A673 (cell line): Measurements from ENCODE around the gene ADCY5. TPM values are rescaled to one million over a fixed set of nuclear protein-coding genes. Genes with fewer than 3 reads are reported as not detected.

Source experiments
- BruUV-seq: library from RNA; stranded (reverse); fragments of 400-500 nt; replicated peaks from 2 replicates; lab custom pipeline; 2021; lab: Mats Ljungman, UMichigan
- CTCF ChIA-PET: fragments of 300-600 bp; sonication (Branson Sonifier 250); formaldehyde crosslinking; loops from one replicate; lab custom pipeline; 2022; ENCODE audit warnings: antibody characterized with exemption; lab: Charles Lee
- POLR2A ChIA-PET: fragments of 300-600 bp; sonication (Branson Sonifier 250); formaldehyde crosslinking; loops from one replicate; lab custom pipeline; 2022; ENCODE audit warnings: antibody characterized with exemption; ENCODE audit not compliant: low non-redundant PET; lab: Charles Lee
- DNase-seq: peaks from one replicate; pipeline ENCODE4 v3.0.0-alpha.2; 2015; ENCODE audit warnings: low spot score
- H3K27ac ChIP-seq: fragments of 200-600 bp; sonication (generic); 2 replicates; pipeline ENCODE4 v1.5.1; 2016; ENCODE audit warnings: mixed run types, low read depth, mild to moderate bottlenecking, mixed read lengths, antibody characterized with exemption, low read length; ENCODE audit not compliant: poor library complexity, severe bottlenecking
- H3K27me3 ChIP-seq: fragments of 200-600 bp; sonication (generic); replicated peaks from 2 replicates; pipeline ENCODE4 v1.6.1; 2017; ENCODE audit warnings: mixed run types, low read depth, mild to moderate bottlenecking, mixed read lengths, antibody characterized with exemption, low read length; ENCODE audit not compliant: insufficient read depth, poor library complexity
- H3K36me3 ChIP-seq: fragments of 200-600 bp; sonication (generic); 2 replicates; pipeline ENCODE4 v1.6.1; 2016; ENCODE audit warnings: mixed run types, mild to moderate bottlenecking, mixed read lengths, antibody characterized with exemption, low read length; ENCODE audit not compliant: insufficient read depth, poor library complexity, severe bottlenecking
- H3K4me1 ChIP-seq: fragments of 200-600 bp; sonication (generic); 2 replicates; pipeline ENCODE4 v1.6.1; 2017; ENCODE audit warnings: mixed run types, mild to moderate bottlenecking, mixed read lengths, antibody characterized with exemption, low read length; ENCODE audit not compliant: insufficient read depth, poor library complexity, severe bottlenecking
- H3K4me3 ChIP-seq: fragments of 200-600 bp; sonication (generic); 2 replicates; pipeline ENCODE4 v1.5.1; 2016; ENCODE audit warnings: low read depth, mixed run types, mild to moderate bottlenecking, mixed read lengths, low read length; ENCODE audit not compliant: poor library complexity, severe bottlenecking
- H3K9me3 ChIP-seq: fragments of 200-600 bp; sonication (generic); 2 replicates; pipeline ENCODE4 v1.6.1; 2016; ENCODE audit warnings: mixed run types, low read depth, mild to moderate bottlenecking, mixed read lengths, antibody characterized with exemption, low read length; ENCODE audit not compliant: poor library complexity, severe bottlenecking
- CTCF ChIP-seq: fragments of 300-800, 200-600 bp; sonication (generic); conservative IDR thresholded peaks from 2 replicates; pipeline ENCODE4 v1.5.1; 2017; ENCODE audit warnings: low read depth, mild to moderate bottlenecking, antibody characterized with exemption, low read length, moderate library complexity, mixed read lengths
- EZH2 ChIP-seq: fragments of 200-600 bp; sonication (generic); IDR thresholded peaks from 2 replicates; pipeline ENCODE4 v1.6.1; 2017; ENCODE audit warnings: borderline replicate concordance, low read depth, mild to moderate bottlenecking, mixed read lengths, antibody characterized with exemption, low read length; ENCODE audit not compliant: poor library complexity, severe bottlenecking
- intact Hi-C: fragments of 100-400 bp; cut with micrococcal nuclease; formaldehyde crosslinking; loops from one replicate; pipeline ENCODE4 v1.10.0; 2022; ENCODE audit not compliant: unreplicated experiment
- total RNA-seq: library from RNA; stranded (reverse); gene quantifications from 2 replicates; pipeline ENCODE4 v1.2.3, GENCODE V29; 2021

ADCY5 gene
- total RNA-seq, 1 experiment from 2014 or later: 0.21 TPM

GRCh38 chr3:123318374-123318773 lies 130.5 kb downstream of the ADCY5 start:
- no TSS peak for BruUV-seq
- DNase-seq: no peak
- H3K36me3 ChIP-seq: no peaks in the 10 kb centered on the region
- H3K27me3 ChIP-seq: peaks cover 39% of the 10 kb centered on the region
- no peaks in the 10 kb centered on the region for H3K9me3 ChIP-seq
- ChIA-PET CTCF (interaction anchor here (0.6 to 0.9 kb wide), 2 partner anchors 171 to 1772 kb away, joined by 3 to 4 read pairs; no protein-coding TSS in a partner anchor), POLR2A (no interaction called here)
- TF ChIP-seq EZH2 (no peak), CTCF (no peak)
- H3K4me3 ChIP-seq: no peak overlapping the region
- no peak overlapping the region for H3K27ac ChIP-seq
- intact Hi-C loops: no loop called here
- H3K4me1 ChIP-seq: no peaks in the 10 kb centered on the region

- no peak for TF ChIP-seq EZH2
- TF ChIP-seq CTCF: no peak
- BruUV-seq: no TSS peak
- H3K9me3 ChIP-seq: no peaks in the 10 kb centered on the region
- H3K4me1 ChIP-seq: no peaks in the 10 kb centered on the region
- peaks cover 46% of the 10 kb centered on the region for H3K27me3 ChIP-seq
- H3K36me3 ChIP-seq: no peaks in the 10 kb centered on the region
- ChIA-PET CTCF (interaction anchor here (0.9 kb wide), 1 partner anchor 171 kb away, joined by 4 read pairs; no protein-coding TSS in a partner anchor), POLR2A (no interaction called here)
- intact Hi-C loops: no loop called here
- no peak for DNase-seq
- no peak overlapping the region for H3K27ac ChIP-seq
- no peak overlapping the region for H3K4me3 ChIP-seq
Measured at GRCh38 chr3:123317716-123318115, 131.2 kb downstream of the ADCY5 start.

GRCh38 chr3:123315271-123315595 lies 133.7 kb downstream of the ADCY5 start:
- Histone ChIP-seq H3K36me3 (no peaks in the 10 kb centered on the region), H3K4me3 (no peak overlapping the region), H3K9me3 (no peaks in the 10 kb centered on the region), H3K27me3 (peaks cover 54% of the 10 kb centered on the region), H3K4me1 (no peaks in the 10 kb centered on the region), H3K27ac (no peak overlapping the region)
- TF ChIP-seq EZH2 (no peak), CTCF (no peak)
- CTCF ChIA-PET: no interaction called here
- intact Hi-C loops: no loop called here
- BruUV-seq: no TSS peak
- DNase-seq: no peak
- POLR2A ChIA-PET: no interaction called here
